CD4-positive, alpha-beta T cell (primary cell): ENCODE data around the gene AJUBA. TPM values are rescaled to one million over a fixed set of nuclear protein-coding genes. Genes with fewer than 3 reads are reported as not detected.

Experiments
- ATAC-seq: fragments of 200-7000 bp; cut with Tn5 transposase; one replicate; pipeline ENCODE4 v1.10.0; 2022; ENCODE audit warnings: mild to moderate bottlenecking; ENCODE audit not compliant: poor library complexity
- CTCF ChIA-PET: fragments of 350-600 bp; sonication (Branson Sonifier 250); formaldehyde crosslinking; loops from one replicate; lab custom pipeline; 2021; ENCODE audit warnings: antibody characterized with exemption, inconsistent platforms; lab: Charles Lee
- POLR2A ChIA-PET: fragments of 350-600 bp; sonication (Branson Sonifier 250); formaldehyde crosslinking; loops from one replicate; lab custom pipeline; 2021; ENCODE audit warnings: antibody characterized with exemption, inconsistent platforms; lab: Charles Lee
- DNase-seq, 14 experiments: peaks; one replicate each; pipeline ENCODE4 v3.0.0-alpha.2; 2013 to 2020; ENCODE audit warnings: mixed read lengths in 2 of 14
- H3K27ac ChIP-seq, 2 donors: one replicate each; pipeline versions ENCODE4 v1.5.1 to v1.7.0; 2013; ENCODE audit warnings: low read length in 2 of 2, low read depth in 1 of 2, mild to moderate bottlenecking in 1 of 2
- H3K27me3 ChIP-seq, 2 experiments: 1 replicate in 1 of 2; 2 replicates in 1 of 2; pipeline versions ENCODE4 v1.6.1 to v1.7.0; 2013; ENCODE audit warnings: low read length in 2 of 2, control low read depth in 1 of 2, mild to moderate bottlenecking in 1 of 2, moderate library complexity in 1 of 2; ENCODE audit not compliant: insufficient read depth in 2 of 2, control insufficient read depth in 1 of 2
- H3K36me3 ChIP-seq: one replicate; pipeline ENCODE4 v1.6.1; 2013; ENCODE audit warnings: low read length, control low read depth; ENCODE audit not compliant: insufficient read depth
- H3K4me1 ChIP-seq: one replicate; pipeline ENCODE4 v1.6.1; 2013; ENCODE audit warnings: low read length, control low read depth; ENCODE audit not compliant: insufficient read depth
- H3K4me3 ChIP-seq: one replicate; pipeline ENCODE4 v1.5.1; 2013; ENCODE audit warnings: mild to moderate bottlenecking, low read length, moderate library complexity
- H3K9me3 ChIP-seq, 2 experiments: 1 replicate in 1 of 2; 2 replicates in 1 of 2; pipeline versions ENCODE4 v1.6.1 to v1.7.0; 2013; ENCODE audit warnings: low read length in 2 of 2, mild to moderate bottlenecking in 2 of 2, control low read depth in 1 of 2, moderate library complexity in 1 of 2; ENCODE audit not compliant: control insufficient read depth in 1 of 2, insufficient read depth in 1 of 2
- H3K27ac Mint-ChIP-seq: one replicate; pipeline ENCODE4 v1.8.0; 2020; ENCODE audit warnings: mixed read lengths
- H3K27me3 Mint-ChIP-seq: one replicate; pipeline ENCODE4 v1.8.0; 2021; ENCODE audit warnings: mixed read lengths
- H3K36me3 Mint-ChIP-seq: one replicate; pipeline ENCODE4 v1.8.0; 2021; ENCODE audit warnings: low read depth, mixed read lengths
- H3K4me1 Mint-ChIP-seq: one replicate; pipeline ENCODE4 v1.8.0; 2021; ENCODE audit warnings: low read depth, mixed read lengths
- H3K4me3 Mint-ChIP-seq: one replicate; pipeline ENCODE4 v1.8.0; 2020; ENCODE audit warnings: mild to moderate bottlenecking, mixed read lengths
- H3K9me3 Mint-ChIP-seq: one replicate; pipeline ENCODE4 v1.8.0; 2020; ENCODE audit warnings: mixed read lengths
- intact Hi-C, 2 experiments: fragments of 100-400 bp; cut with DNase I in 1 of 2; cut with micrococcal nuclease in 1 of 2; formaldehyde crosslinking; loops; one replicate each; pipeline versions ENCODE4 v1.15.1 to v1.9.0; 2023 to 2025; cut with DNase I, micrococcal nuclease
- total RNA-seq, 174 experiments: library from RNA in 2 of 174; stranded (reverse) in 2 of 174; gene quantifications; one replicate each; pipeline ENCODE4 v1.2.3 and lab custom pipeline; 2021 to 2026
- TF ChIP-seq, protein P1 (sequence below): fragments of 200-600 bp; IDR thresholded peaks from one replicate; pipeline ENCODE4 v1.8.0; 2022; ENCODE audit warnings: antibody characterized with exemption, mild to moderate bottlenecking

AJUBA gene
- total RNA-seq, 2 experiments from 2014 or later = 0.67 to 1.1 TPM

DNA sequence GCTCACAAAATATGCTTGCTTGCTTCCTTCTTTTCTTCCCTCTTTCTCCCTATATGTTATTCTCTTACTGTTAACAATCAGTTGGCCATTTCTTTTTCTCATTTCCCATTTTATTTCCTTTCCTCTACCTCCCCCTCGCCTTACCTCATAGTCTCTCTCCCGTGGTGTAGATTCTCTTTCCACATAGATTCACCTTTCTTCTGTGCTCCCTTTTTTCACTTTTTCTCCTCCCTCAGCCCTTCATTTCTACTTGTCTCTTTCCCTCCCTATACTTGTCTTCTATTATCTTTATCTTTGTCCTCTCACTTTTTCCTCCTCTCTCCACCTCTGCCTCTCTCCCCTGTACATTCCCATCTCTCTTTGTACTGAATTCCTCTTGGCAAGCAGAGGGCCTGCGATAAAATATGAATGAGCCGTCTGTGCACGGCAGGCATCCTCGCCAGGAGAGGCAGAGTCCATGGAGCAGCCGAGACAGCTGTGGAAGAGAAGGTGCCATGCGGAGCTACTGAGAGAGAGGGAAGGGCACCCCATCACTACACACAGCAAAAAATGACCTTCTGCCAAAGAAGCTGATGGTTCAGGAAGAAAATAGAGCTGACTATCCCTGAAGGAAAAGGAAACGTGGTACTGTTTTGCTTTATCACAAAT is 15.4 kb upstream of the AJUBA start:
- H3K4me1 Mint-ChIP-seq = no peaks in the 10 kb centered on the region
- Histone ChIP-seq H3K27me3 (no peaks in the 10 kb centered on the region), H3K36me3 (no peaks in the 10 kb centered on the region), H3K4me1 (no peaks in the 10 kb centered on the region), H3K9me3 (no peaks in the 10 kb centered on the region), H3K27ac (no peak overlapping the region), H3K4me3 (no peak overlapping the region)
- H3K4me3 Mint-ChIP-seq = no peak overlapping the region
- TF ChIP-seq, protein P1, sequence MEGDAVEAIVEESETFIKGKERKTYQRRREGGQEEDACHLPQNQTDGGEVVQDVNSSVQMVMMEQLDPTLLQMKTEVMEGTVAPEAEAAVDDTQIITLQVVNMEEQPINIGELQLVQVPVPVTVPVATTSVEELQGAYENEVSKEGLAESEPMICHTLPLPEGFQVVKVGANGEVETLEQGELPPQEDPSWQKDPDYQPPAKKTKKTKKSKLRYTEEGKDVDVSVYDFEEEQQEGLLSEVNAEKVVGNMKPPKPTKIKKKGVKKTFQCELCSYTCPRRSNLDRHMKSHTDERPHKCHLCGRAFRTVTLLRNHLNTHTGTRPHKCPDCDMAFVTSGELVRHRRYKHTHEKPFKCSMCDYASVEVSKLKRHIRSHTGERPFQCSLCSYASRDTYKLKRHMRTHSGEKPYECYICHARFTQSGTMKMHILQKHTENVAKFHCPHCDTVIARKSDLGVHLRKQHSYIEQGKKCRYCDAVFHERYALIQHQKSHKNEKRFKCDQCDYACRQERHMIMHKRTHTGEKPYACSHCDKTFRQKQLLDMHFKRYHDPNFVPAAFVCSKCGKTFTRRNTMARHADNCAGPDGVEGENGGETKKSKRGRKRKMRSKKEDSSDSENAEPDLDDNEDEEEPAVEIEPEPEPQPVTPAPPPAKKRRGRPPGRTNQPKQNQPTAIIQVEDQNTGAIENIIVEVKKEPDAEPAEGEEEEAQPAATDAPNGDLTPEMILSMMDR = no peak
- intact Hi-C loops = no loop called here
- no peaks in the 10 kb centered on the region for H3K9me3 Mint-ChIP-seq
- ATAC-seq (no peak), DNase-seq (no peak)
- H3K27ac Mint-ChIP-seq = no peak overlapping the region
- no peaks in the 10 kb centered on the region for H3K36me3 Mint-ChIP-seq
- POLR2A ChIA-PET = interaction anchor here (0.6 kb wide), 1 partner anchor 10 kb away, joined by 3 read pairs; no protein-coding TSS in a partner anchor
- CTCF ChIA-PET = interaction anchor here (1.2 to 3.4 kb wide), 2 partner anchors 9 to 60 kb away, joined by 4 to 19 read pairs; no protein-coding TSS in a partner anchor
- H3K27me3 Mint-ChIP-seq = no peaks in the 10 kb centered on the region

DNA sequence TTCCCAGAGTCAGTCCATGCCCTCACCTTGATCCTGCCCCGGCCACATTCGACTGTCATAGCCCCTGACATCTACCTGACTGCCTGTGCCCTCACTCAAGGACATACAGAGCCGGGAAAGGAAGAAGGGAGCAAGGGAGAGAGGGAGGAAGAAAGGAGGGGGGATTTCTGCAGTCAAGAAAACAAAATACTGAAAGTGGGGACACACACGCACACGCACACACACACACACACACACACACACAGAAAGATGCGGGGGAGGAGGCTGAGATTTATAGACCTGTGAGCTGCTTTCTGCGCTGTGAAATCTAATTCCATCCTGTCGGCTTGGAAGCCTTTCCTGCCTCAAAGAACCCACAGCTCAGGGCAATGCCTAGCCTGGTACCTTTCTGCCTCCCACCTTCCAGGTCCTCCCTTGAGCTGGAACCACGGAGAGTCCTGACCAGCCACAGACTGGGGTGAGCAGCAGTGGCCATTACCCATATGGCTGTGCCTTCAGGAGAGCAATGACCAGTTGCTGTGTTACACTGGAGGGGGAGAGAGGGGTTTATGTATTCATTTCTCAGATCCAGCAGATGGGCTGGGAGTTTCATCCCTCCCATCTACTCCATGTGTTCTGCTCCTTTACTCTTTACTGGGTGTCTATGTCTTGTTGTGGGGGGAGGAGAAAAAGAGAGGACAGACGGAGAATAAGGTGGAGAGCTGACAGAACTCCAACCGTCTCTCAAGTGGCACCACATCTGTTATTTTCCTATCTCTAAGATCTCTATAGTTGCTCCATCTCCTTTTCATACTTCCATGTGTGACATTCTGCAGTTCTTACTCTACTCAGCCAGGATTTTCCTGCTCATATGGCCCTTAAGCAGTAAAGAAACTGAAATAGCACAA is 14.7 kb upstream of the AJUBA start:
- Mint-ChIP-seq H3K4me1 (no peaks in the 10 kb centered on the region), H3K27me3 (no peaks in the 10 kb centered on the region), H3K4me3 (no peak overlapping the region), H3K27ac (no peak overlapping the region), H3K9me3 (no peaks in the 10 kb centered on the region), H3K36me3 (no peaks in the 10 kb centered on the region)
- no peak for DNase-seq
- Histone ChIP-seq H3K27ac (no peak overlapping the region), H3K4me3 (no peak overlapping the region), H3K9me3 (no peaks in the 10 kb centered on the region), H3K4me1 (no peaks in the 10 kb centered on the region), H3K27me3 (no peaks in the 10 kb centered on the region), H3K36me3 (no peaks in the 10 kb centered on the region)
- TF ChIP-seq, protein P1 = no peak
- intact Hi-C loops = no loop called here
- ATAC-seq = no peak
- ChIA-PET CTCF (interaction anchor here (1.2 to 3.4 kb wide), 3 partner anchors 10 to 72 kb away, joined by 3 to 19 read pairs (median 4); no protein-coding TSS in a partner anchor), POLR2A (interaction anchor here (0.8 kb wide), 1 partner anchor 10 kb away, joined by 4 read pairs; no protein-coding TSS in a partner anchor)

DNA sequence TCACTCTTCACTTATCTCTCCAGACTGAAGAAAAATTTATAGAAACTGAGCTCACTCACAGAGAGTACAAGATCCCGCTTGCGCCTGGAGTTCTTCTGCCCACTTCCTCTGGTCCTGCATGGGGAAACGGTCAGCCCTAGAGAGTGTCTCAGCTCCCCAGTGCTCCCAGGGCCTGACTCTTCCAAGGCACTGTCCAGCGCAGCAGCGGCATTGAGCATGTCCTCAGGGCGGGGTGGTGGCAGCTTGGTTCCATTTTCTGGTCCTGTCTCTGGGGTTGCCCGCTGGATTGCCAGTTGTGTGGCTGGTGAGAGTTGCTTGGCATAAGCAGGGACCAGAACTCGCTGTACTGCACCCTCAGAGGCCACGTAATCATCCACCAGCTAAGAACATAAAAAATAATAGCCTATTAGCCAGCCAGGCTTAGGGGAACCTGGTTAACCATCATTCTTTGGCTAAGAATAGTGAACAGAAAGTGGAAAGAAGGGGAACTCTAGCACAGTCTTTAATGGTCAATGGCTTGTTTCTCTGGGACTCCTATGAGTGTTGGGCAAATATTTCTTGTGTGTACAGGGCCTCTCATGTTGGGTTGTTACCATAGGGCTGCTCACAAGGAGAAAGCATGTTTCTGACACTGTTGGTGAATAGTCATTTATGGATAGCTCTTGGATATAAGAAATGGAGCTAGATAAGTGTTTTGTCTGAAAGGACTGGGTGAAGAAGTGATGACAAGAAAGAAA is 13.7 kb upstream of the AJUBA start:
- H3K4me1 ChIP-seq = no peaks in the 10 kb centered on the region
- ChIA-PET CTCF (interaction anchor here (1.0 to 4.2 kb wide), 9 partner anchors 10 to 73 kb away, joined by 3 to 42 read pairs (median 8); partner anchors contain the start of genes AJUBA and CDH24), POLR2A (interaction anchor here (0.8 to 4.2 kb wide), 5 partner anchors 11 to 61 kb away, joined by 3 to 29 read pairs (median 4); partner anchors contain the start of gene CDH24)
- no peak for ATAC-seq
- H3K9me3 Mint-ChIP-seq = no peaks in the 10 kb centered on the region
- H3K36me3 Mint-ChIP-seq = peaks cover 4% of the 10 kb centered on the region
- TF ChIP-seq, protein P1 = no peak
- no peaks in the 10 kb centered on the region for H3K4me1 Mint-ChIP-seq
- no peak for DNase-seq
- H3K27me3 Mint-ChIP-seq = no peaks in the 10 kb centered on the region
- H3K27ac ChIP-seq = no peak overlapping the region
- H3K9me3 ChIP-seq = no peaks in the 10 kb centered on the region
- no peak overlapping the region for H3K4me3 Mint-ChIP-seq
- H3K4me3 ChIP-seq = no peak overlapping the region
- H3K36me3 ChIP-seq = no peaks in the 10 kb centered on the region
- intact Hi-C loops = loop anchor here (2.0 kb wide), 2 partner anchors 61 to 63 kb away; partner anchors contain the start of gene CDH24 (in 1 of the 2)
- H3K27ac Mint-ChIP-seq = no peak overlapping the region
- no peaks in the 10 kb centered on the region for H3K27me3 ChIP-seq
